Measurements from ENCODE around the gene PLXNA4.

GRCh38 chr7:132571970-132572369, 4.3 kb downstream of the PLXNA4 start:
- TF ChIP-seq POLR2A (IDR thresholded peaks at IDR 0.05) (no peak), CTCF (IDR thresholded peaks at IDR 0.05) (no peak)
